NAMALWA (cell line): ENCODE data around the gene PLEKHG4B.
A peak's percentile ranks its signal among the peaks of the same experiment; 100 is the strongest.

Experiments
- DNase-seq: peaks from one replicate; pipeline ENCODE4 v3.0.0-alpha.2; 2015; ENCODE audit warnings: low spot score

Gene PLEKHG4B

DNA sequence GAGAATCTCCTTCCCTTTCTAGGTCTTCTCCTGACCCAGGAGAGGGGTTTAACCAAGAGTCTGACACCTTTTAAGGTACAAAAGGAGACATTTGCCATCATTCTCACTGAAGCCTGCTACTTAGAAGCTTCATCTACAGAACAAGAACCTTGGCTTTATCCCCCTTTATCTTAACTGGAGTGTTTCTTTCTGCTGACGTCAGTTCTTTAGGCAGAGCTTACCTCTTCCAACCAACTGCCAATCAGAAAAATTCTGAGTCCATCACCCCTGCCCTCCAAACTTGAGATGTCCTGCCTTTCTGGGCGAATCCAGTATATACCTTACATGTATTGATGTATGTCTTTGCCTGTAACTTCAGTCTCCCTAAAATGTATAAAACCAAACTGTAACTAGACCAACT lies 37.2 kb downstream of the PLEKHG4B start:
- DNase-seq: no peak

DNA sequence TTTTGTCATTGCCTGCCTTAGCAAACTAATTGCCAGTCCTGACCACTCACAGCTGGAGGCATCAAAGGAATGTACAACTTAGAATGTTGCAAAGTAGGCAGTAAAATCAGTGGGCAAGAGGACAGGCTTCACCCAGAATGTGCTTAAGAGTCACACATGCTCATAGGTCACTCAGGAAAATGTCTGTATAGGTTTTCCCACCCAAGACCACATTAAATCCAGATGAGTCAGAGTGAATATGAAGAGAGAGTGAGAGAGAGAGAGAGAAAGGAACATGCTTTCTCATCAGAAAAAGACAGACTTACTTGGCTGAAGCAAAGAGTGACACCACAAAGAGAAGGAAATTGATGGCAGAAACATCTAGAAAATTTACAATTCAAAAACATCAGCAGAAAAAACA lies 37.9 kb downstream of the PLEKHG4B start:
- no peak for DNase-seq

DNA sequence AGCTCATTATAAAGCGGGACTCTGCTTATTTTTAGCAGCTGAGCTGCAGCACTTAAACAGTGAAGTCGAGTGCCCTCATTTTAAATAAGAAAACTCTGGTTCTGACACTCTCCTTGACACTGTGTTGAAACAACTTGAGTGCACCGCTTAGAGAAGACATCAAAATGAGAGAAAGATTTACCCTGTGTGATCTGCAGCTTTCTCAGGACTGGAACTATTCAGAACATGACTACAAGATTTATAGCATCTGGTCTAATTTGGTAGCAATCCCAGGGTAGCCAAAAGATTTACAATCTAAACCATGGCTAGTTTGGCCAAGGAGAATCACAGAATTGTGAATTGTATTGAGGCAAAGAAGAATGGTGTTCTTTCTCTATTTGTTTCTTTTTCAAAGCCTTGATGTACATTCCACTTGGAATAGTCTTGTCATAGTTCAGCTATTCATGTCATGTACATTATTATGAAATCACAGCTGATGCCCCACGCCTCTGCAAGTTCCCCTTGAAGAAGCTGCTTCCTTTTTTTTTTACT lies 38.7 kb downstream of the PLEKHG4B start:
- no peak for DNase-seq

DNA sequence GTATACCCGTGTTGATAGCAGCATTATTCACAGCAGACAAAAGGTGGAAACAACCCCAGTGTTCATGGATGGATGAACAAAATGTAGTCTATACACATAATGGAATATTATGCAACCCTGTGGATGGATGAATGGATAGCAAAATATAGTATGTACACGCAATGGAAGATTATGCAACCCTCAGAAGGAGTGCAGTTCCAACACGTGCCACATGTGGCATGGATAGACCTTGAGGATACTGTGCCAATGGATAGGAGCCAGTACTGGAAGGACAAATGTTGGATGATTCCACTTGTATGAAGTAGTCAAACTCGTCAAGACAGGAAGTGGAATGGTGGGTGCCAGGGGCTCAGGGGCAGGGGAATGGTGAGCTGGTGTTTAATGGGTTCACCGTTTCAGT lies 44.9 kb downstream of the PLEKHG4B start:
- DNase-seq: peak; percentile 36

DNA sequence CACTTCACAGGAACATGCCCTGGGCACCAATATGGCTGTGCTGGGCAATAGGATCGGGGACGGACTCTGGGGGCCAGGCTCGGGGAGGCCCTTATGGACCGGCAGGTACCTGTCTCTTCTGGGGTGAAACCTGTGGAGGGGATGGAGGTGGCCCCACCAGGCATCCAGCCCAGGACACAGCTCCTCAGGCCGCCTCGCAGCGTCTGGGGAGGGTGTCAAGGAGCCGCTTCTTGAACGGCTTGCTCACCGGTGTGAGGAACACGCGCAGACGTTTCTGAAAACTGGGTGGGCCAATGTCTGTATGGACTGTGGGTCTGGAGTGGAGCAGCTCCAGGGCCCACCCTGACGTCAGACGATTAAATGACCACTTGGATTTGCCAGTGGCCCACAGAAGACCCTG lies 45.8 kb downstream of the PLEKHG4B start:
- DNase-seq: no peak

DNA sequence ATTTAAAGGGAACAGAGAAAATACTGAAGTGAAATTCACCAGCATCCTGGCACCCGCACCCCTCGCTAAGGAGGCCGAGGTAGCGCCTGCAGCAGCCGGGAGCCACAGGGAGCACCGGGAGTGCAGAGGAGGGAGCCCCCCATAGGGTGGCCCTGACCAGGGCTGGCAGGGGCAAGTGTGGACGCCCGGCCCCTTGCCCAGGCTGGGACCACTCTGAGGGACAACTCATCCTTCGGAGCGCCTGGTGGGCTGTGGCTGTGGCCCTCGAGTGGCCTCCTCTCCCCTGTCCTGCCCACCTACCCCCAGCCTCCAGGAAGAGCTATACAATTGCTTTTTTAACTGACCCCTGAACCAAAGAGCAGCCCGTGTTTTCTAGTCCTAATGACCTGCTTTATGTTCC lies 47.0 kb downstream of the PLEKHG4B start:
- DNase-seq: no peak

DNA sequence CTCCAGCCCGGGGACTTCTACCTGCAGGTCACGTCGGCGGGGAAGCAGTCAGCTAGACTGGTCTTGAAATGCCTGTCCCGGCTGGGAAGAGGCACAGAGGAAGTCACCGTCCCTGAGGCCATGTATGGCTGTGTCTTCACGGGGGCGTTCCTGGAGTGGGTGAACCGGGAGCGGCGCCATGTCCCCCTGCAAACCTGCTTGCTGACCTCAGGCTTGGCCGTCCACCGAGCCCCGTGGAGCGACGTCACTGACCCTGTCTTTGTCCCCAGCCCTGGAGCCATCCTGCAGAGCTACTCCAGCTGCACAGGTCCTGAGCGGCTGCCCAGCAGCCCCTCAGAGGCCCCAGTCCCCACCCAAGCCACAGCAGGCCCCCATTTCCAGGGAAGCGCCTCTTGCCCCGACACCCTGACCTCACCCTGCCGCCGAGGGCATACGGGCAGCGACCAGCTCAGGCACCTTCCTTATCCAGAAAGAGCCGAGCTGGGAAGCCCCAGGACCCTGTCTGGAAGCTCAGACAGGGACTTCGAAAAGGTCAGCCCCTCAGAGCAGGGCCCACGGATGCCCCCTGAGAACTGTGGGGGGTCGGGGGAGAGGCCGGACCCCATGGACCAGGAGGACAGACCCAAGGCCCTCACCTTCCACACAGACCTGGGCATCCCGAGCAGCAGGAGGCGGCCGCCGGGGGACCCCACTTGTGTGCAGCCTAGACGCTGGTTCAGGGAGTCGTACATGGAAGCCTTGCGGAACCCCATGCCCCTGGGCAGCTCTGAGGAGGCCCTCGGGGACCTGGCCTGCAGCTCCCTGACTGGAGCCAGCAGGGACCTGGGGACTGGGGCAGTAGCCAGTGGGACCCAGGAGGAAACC lies 47.8 kb downstream of the PLEKHG4B start:
- no peak for DNase-seq

DNA sequence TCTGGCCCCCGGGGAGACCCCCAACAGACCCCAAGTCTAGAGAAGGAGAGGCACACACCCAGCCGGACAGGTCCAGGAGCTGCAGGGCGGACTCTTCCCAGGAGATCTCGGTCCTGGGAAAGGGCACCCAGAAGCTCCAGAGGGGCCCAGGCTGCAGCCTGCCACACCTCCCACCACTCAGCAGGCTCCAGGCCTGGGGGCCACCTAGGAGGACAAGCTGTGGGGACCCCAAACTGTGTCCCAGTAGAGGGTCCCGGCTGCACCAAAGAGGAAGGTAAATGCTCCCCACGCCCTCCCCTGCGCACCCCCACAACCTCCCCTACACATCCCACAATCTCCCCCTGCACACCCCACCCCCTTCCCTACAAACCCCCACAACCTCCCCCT lies 48.5 kb downstream of the PLEKHG4B start:
- DNase-seq: no peak

DNA sequence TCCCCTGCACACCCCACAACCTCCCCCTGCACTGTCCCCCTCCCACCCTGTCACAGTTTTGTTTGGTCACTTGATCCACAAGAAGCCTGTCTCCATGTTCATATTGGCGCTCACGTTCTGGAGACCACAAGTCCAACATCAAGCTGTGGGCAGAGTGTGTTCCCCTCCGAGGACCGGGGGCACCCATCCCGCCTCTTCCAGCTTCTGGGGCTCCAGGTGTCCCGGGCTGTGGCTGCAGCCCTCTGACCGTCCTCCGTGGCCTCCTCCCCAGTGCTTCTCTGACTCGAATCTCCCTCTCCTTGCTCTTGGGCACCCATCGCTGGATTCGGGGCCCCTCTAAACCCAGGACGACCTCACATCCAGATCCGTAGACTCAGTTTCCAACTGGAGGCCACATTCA lies 49.2 kb downstream of the PLEKHG4B start:
- DNase-seq: no peak

DNA sequence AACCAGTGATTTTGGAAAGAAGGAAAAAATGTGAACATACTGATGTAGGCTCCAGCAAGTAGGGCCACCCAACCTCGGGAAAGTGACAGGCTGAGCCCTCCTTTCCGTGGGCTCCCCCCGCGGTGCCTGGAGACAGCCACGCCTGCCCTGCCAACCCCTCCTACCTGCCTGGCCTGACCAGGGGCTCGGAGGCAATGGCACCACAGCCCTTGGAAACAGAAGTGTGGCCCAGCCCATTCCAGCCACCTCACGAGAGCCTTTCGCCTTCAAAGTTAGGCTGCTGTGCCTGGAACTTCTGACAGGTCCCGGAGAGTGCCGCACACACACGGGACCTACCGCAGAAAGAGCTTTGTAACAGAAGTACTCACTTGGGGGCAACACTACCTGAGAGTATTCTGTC lies 49.8 kb downstream of the PLEKHG4B start:
- DNase-seq: no peak

DNA sequence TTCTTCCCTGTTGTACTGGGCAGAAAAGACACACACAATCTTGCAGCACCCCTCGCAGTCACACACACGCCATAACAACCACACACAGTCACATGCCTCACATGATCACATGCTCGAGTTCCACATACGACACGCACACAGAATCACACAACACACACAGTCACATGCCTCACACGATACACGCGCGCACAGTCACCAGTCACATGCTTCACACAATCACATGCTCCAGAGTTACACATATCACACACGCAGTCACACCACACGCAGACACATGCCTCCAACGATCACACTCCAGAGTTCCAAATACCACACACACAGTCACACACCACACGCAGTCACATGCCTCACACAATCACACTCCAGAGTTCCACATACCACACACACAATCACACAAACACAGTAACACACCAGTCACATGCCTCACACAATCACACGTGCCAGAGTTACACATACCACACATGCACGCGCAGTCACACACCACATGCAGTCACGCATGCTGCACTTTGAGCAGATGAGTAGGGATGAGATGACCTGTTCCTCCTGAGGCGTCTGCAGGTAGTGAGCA lies 50.4 kb downstream of the PLEKHG4B start:
- no peak for DNase-seq

DNA sequence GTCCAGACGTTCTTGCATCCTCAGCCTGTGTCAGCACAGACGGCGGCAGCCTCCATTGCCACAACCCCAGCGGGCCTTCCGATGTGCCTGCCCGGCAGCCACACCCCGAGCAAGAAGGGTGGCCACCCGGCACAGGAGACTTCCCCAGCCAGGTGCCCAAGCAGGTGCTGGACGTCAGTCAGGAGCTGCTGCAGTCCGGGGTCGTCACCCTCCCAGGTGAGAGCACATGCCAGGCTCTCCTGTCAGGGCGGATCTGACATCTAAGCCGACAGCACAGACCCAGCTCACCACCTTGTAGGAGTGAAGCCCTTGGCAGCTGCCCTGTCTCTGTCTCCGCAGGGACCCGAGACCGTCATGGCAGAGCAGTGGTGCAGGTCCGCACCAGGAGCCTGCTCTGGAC lies 51.1 kb downstream of the PLEKHG4B start:
- no peak for DNase-seq

DNA sequence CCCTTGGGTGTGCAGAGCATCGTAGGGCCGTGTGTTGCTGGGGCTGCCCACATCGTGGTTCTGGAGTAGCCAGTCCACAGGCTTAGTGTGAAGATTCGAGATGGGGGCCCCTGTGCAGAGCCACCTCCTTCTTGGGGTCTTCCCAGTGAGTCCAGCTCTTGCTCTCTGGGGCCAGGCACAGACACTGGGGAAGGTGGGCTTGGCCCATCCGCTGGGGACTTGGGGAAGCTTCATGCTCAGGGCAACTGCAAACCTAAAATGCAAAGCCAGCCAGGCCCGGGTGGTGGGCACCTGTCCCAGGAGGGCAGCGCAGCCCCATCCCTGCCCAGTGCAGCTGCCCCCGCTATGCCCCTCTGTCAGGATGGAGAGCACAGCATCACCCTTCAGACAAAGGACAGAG lies 53.0 kb downstream of the PLEKHG4B start:
- DNase-seq: no peak

DNA sequence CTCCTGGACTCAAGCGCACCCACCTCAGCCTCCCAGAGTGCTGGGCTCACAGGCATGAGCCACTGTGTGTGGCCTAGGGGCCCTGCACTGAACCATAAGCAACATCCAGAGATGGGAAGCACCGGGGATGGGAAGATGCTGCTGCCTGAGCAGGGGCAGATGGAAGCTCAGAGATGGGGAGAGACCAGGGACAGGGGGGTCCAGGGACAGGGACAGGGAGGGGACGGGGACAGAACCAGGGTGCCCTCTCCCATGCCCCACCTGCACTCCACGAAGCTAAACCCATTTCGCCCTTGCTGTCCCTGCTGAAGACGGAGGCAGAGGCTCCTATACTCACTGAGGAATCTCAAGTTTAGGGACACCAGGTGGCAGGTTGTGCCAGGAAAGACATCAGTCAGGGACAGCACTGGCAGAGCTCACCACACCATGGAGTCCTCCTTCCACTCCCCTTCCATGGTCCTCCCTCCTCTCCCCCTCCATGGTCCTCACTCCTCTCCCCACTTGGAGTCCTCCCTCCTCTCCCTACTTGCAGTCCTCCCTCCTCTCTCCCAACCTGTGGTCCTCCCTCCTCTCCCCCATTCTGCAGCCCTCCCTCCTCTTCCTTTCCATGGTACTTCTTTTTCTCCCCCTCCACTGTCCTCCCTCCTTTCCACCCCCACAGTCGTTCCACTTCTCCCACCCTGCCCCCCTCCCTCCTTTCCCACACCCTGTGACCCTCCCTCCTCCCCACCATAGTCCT lies 53.8 kb downstream of the PLEKHG4B start:
- no peak for DNase-seq

DNA sequence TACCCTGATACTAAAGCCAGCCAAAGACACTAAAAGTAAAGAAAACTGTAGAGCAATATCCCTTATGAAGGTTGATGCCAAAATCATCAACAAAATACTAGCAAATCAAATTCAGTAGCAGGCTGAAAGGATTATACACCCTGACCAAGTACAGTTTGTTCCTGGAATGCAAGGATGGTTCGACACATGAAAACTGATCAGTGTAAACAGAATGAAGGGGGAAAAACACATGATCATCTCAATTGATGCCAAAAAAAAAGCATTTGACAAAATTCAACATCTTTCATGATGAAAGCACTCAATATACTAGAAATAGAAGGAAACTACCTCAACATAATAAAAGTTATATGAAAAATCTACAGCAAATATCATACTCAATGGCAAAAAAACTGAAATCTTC lies 55.8 kb downstream of the PLEKHG4B start:
- no peak for DNase-seq

DNA sequence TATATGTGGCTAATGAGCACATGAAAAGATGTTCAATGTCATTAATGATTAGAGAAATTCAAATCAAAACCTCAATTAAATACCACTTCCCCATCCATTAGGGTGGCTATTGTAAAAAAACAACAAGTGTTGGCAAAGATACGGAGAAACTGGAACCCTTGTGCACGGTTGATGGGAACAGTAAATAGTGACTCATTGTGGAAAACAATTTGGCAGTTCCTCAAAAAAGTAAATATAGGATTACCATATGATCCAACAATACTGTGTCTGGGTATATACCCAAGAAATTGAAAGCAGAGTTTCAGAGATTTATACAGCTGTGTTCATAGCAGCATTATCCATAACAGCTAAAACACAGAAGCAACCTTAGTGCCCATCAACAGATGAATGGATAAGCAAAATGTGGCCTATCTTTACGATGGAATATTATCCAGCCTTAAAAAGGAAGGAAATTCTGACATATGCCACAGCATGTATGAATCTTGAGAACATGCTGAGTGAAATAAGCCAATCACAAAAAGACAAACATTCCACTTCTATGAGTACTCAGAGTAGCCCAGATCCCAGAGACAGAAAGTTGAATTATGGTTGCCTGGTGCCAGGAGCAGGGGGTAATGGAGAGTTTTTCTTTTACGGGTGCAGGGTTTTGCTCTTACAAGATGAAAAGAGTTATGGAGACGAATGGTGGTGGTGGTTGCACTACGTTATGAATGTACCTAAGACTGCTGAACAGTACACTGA lies 57.9 kb downstream of the PLEKHG4B start:
- no peak for DNase-seq

DNA sequence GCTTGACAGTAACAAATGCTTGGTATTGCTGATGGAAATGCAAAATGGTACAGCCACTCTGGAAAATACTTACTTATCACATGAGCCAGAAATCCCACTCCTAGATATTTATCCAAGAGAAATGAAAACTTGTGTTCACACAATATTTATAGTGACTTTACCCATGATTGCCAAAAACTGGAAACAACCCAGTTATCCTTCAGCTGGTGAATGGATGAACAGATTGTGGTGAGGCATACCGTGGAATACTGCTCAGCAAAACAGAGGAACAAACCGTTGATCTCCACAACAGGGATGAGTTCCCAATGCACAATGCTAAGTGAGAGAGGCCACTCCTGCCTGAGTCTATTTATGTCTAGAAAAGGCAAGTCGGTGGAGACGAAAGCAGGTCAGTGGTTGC lies 58.8 kb downstream of the PLEKHG4B start:
- DNase-seq: no peak

DNA sequence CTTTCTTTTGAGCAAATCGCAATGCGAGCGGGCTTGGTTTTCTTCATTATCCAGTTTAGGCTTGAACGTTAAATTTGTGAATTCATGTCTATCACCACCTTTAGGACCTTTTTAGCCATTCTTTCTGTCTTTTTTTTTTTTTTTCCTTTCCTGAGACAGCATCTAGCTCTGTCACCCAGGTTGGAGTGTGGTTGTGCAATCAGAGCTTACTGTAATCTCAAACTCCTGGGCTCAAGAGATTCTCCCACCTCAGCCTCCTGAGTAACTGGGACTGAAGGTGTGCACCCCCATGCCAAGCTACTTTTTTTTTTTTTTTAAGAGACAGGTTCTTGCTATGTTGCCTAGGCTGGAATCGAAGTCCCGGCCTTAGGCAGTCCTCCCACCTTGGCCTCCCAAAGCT lies 60.1 kb downstream of the PLEKHG4B start:
- no peak for DNase-seq

DNA sequence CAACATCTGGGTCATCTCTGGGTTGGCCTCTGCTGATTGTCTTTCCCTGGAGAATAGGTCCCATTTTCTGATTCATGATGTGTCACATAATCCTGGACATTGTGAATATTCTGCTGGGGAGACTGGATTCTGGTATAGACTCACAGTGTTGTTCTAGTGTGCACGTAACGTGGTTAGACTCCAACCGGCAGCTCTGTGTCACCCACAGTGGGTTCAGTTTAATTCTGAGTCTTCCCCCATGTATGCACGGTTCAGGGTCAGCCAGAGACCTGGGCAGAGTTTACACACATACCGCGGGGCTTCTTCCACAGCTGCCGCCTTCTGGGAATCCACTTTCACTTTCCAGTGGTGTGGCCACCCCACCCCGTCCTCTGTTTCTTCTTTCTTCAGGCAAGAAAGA lies 61.3 kb downstream of the PLEKHG4B start:
- DNase-seq: no peak

DNA sequence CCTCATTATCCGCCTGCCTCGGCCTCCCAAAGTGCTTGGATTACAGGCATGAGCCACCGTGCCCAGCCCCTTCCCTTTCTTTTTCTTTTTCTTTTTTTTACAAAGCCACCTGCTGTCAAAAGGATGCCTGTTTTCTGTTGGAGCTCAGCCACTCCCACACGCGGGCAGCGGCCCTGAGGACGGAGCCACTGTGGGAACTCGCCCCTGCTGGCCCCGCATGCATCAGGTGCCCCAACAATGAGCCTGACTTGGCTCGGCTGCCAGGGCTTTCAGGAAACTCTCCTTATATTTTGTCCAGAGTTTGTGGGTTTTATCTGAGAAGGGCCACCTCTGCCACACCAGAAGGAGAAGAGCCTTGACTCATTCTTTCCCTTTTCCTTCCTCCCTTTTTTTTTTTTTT lies 62.3 kb downstream of the PLEKHG4B start:
- no peak for DNase-seq

DNA sequence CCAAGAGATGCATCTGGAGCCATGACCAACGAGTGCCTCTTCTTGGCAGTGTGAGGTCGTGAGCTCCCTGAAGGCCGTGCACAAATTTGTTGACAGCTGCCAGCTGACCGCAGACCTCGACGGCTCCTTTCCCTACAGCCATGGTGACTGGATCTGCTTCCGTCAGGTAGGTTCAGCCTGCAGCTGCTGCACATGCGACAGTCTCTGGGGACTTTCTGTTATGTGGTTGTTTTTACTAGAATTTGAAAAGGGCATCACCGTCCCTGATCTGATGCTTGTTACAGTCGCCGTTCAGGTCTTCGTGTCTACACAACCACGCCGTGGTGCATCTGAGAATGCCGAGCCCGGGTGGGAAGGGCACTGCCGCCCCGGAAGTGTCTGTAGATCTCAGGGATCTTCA lies 62.9 kb downstream of the PLEKHG4B start:
- peak; percentile 85 for DNase-seq

DNA sequence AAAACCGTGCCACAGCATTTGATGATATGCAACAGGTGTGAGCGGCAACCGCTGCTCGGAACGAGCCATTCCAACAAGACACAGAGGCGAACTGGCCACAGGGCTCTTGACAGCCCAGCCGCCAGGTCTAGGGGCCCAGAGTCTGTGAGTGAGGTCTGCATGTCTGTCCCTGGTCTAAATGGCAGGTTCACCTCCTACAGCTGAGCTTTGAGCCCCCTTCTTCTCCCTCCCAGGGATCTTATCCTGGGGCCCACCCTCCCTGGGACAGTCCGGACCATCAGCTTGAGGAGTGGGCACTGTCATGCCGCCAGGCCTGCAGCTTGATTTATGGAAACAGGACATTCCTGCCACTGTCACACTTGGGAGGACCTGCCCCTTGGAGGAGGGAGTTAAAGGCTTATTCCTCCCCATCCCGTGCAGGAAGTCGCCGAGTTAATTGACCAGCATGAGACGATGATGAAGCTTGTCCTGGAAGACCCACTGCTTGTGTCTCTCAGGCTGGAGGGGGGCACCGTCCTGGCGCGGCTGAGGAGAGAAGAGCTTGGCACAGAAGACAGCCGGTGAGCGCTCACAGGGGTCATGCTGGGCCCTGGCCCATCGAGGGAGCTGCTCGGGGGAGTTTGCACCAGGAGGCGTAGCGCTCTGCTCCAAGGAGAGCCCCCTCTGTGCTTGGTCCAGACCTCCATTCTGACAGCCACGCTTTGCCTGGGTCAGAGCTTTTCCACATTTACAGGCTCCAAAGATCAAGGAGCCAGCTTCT lies 63.9 kb downstream of the PLEKHG4B start:
- DNase-seq: no peak
